Measurements from ENCODE around the gene OAS3. TPM values are rescaled to one million over a fixed set of nuclear protein-coding genes. Genes with fewer than 3 reads are reported as not detected.
A peak's percentile ranks its signal among the peaks of the same experiment; 100 is the strongest.

The OAS3 gene
- total and polyA plus RNA-seq, 3 donors from 2014 or later: 6.9 to 11.5 (median 8.5) TPM

- H3K27ac ChIP-seq: no peak overlapping the region
- no peak for DNase-seq
- intact Hi-C loops (cut with DNase I; ENCODE audit: low total_unique reads): no loop called here
- H3K9me3 ChIP-seq: no peaks in the 10 kb centered on the region
- WGBS, 2 donors: 94% methylated on average over 1 of the region's 1 CpG; no CpG with 5 or more reads in 1 of the 2 donors
- H3K4me3 ChIP-seq: no peak overlapping the region
- H3K36me3 ChIP-seq (ENCODE audit: low read depth, missing control alignments): no peaks in the 10 kb centered on the region
- peaks cover 12% of the 10 kb centered on the region for H3K4me1 ChIP-seq
- TF ChIP-seq CTCF (IDR thresholded peaks at IDR 0.05) (no peak), POLR2A (IDR thresholded peaks at IDR 0.05) (no peak)
- no peaks in the 10 kb centered on the region for H3K27me3 ChIP-seq
These were observed 2.0 kb upstream of the OAS3 start for GRCh38 chr12:112936264-112936663.

- WGBS, 2 donors: 53 to 54% methylated on average over 2 of the region's 2 CpGs
- H3K4me1 ChIP-seq: peaks cover 12% of the 10 kb centered on the region
- no peak for DNase-seq
- TF ChIP-seq CTCF (IDR thresholded peaks at IDR 0.05): no peak
- TF ChIP-seq POLR2A (IDR thresholded peaks at IDR 0.05): no peak
- no peaks in the 10 kb centered on the region for H3K36me3 ChIP-seq (ENCODE audit: low read depth, missing control alignments)
- H3K27ac ChIP-seq: no peak overlapping the region
- H3K4me3 ChIP-seq: no peak overlapping the region
- H3K9me3 ChIP-seq: no peaks in the 10 kb centered on the region
- no peaks in the 10 kb centered on the region for H3K27me3 ChIP-seq
- intact Hi-C loops (cut with DNase I; ENCODE audit: low total_unique reads): no loop called here
These were observed 1.3 kb upstream of the OAS3 start for GRCh38 chr12:112936927-112937326.

GRCh38 chr12:112938751-112939150, 477 bp downstream of the OAS3 start:
- intact Hi-C loops (cut with DNase I; ENCODE audit: low total_unique reads): no loop called here
- H3K27me3 ChIP-seq: no peaks in the 10 kb centered on the region

GRCh38 chr12:112939761-112940381, 1.6 kb downstream of the OAS3 start:
- TF ChIP-seq POLR2A (IDR thresholded peaks at IDR 0.05): no peak
- no peak for TF ChIP-seq CTCF (IDR thresholded peaks at IDR 0.05)
- no peaks in the 10 kb centered on the region for H3K9me3 ChIP-seq
- no peaks in the 10 kb centered on the region for H3K27me3 ChIP-seq
- peaks cover 12% of the 10 kb centered on the region for H3K4me1 ChIP-seq
- H3K4me3 ChIP-seq: no peak overlapping the region
- DNase-seq: no peak
- H3K27ac ChIP-seq: no peak overlapping the region
- WGBS, 2 donors: 44 to 62% methylated on average over 7 of the region's 7 CpGs
- intact Hi-C loops (cut with DNase I; ENCODE audit: low total_unique reads): no loop called here
- no peaks in the 10 kb centered on the region for H3K36me3 ChIP-seq (ENCODE audit: low read depth, missing control alignments)

More at GRCh38 chr12:112938751-112939150, 477 bp downstream of the OAS3 start:
- no peak for DNase-seq
- Histone ChIP-seq H3K36me3 (ENCODE audit: low read depth, missing control alignments) (no peaks in the 10 kb centered on the region), H3K27ac (peak overlapping the region in 1 of 2 donors; percentile 67), H3K4me3 (peak overlapping the region; percentile 68 to 72), H3K9me3 (no peaks in the 10 kb centered on the region), H3K4me1 (peaks cover 12% of the 10 kb centered on the region)
- 12 to 13% methylated on average over 10 to 11 of the region's 11 CpGs for WGBS, 2 donors
- TF ChIP-seq POLR2A (IDR thresholded peaks at IDR 0.05): no peak
- TF ChIP-seq CTCF (IDR thresholded peaks at IDR 0.05): no peak

Measured in testis (tissue), 3 donors.